Skin epidermis (tissue), 12 donors: Measurements from ENCODE around the gene PRKCZ.

Source experiments
- H3K27ac ChIP-seq, 21 experiments: fragments of 200-600 bp; sonication (generic) in 11 of 21; one replicate each; pipeline ENCODE4 v1.5.0; 2020; ENCODE audit warnings: mild to moderate bottlenecking in 3 of 21, inconsistent platforms in 2 of 21, moderate library complexity in 2 of 21
- H3K4me3 ChIP-seq, 7 experiments: fragments of 200-600 bp; sonication (generic) in 2 of 7; one replicate each; pipeline ENCODE4 v1.5.0; 2020; ENCODE audit warnings: inconsistent platforms in 2 of 7, mild to moderate bottlenecking in 2 of 7, moderate library complexity in 1 of 7

The PRKCZ gene

GRCh38 chr1:2097386-2098300, 47.4 kb downstream of the PRKCZ start:
- H3K4me3 ChIP-seq: no peak overlapping the region
- H3K27ac ChIP-seq: no peak overlapping the region

GRCh38 chr1:2098301-2098698, 48.1 kb downstream of the PRKCZ start:
- Histone ChIP-seq H3K4me3 (no peak overlapping the region), H3K27ac (no peak overlapping the region)

- H3K4me3 ChIP-seq: no peak overlapping the region
- H3K27ac ChIP-seq: no peak overlapping the region
These were observed 48.9 kb downstream of the PRKCZ start for GRCh38 chr1:2098839-2099785.

- Histone ChIP-seq H3K27ac (no peak overlapping the region), H3K4me3 (no peak overlapping the region)
These were observed 49.9 kb downstream of the PRKCZ start for GRCh38 chr1:2099886-2100779.

GRCh38 chr1:2100780-2101108, 50.5 kb downstream of the PRKCZ start:
- H3K27ac ChIP-seq: no peak overlapping the region
- no peak overlapping the region for H3K4me3 ChIP-seq

GRCh38 chr1:2101531-2101930, 51.3 kb downstream of the PRKCZ start:
- Histone ChIP-seq H3K27ac (no peak overlapping the region), H3K4me3 (no peak overlapping the region)

GRCh38 chr1:2101946-2102345, 51.7 kb downstream of the PRKCZ start:
- Histone ChIP-seq H3K4me3 (no peak overlapping the region), H3K27ac (no peak overlapping the region)

GRCh38 chr1:2102753-2103152, 52.5 kb downstream of the PRKCZ start:
- Histone ChIP-seq H3K4me3 (no peak overlapping the region), H3K27ac (no peak overlapping the region)

GRCh38 chr1:2103266-2103900, 53.2 kb downstream of the PRKCZ start:
- Histone ChIP-seq H3K4me3 (no peak overlapping the region), H3K27ac (no peak overlapping the region)

- no peak overlapping the region for H3K27ac ChIP-seq
These were observed 53.8 kb downstream of the PRKCZ start for GRCh38 chr1:2103901-2104590.

GRCh38 chr1:2104621-2105427, 54.6 kb downstream of the PRKCZ start:
- H3K4me3 ChIP-seq: no peak overlapping the region
- H3K27ac ChIP-seq: no peak overlapping the region

More at GRCh38 chr1:2103901-2104590, 53.8 kb downstream of the PRKCZ start:
- H3K4me3 ChIP-seq: no peak overlapping the region

GRCh38 chr1:2105781-2106524, 55.7 kb downstream of the PRKCZ start:
- Histone ChIP-seq H3K4me3 (no peak overlapping the region), H3K27ac (no peak overlapping the region)

GRCh38 chr1:2106659-2107405, 56.6 kb downstream of the PRKCZ start:
- Histone ChIP-seq H3K27ac (no peak overlapping the region), H3K4me3 (no peak overlapping the region)

- H3K4me3 ChIP-seq: no peak overlapping the region
- no peak overlapping the region for H3K27ac ChIP-seq
These were observed 57.5 kb downstream of the PRKCZ start for GRCh38 chr1:2107586-2108212.

GRCh38 chr1:2108213-2108876, 58.1 kb downstream of the PRKCZ start:
- Histone ChIP-seq H3K27ac (no peak overlapping the region), H3K4me3 (no peak overlapping the region)
